Central memory CD4-positive, alpha-beta T cell (primary cell): ENCODE measurements around the gene ACSL4.
"Not testable (repeated sequence)": the region's sequence is repeated elsewhere in the genome, so short reads cannot be mapped to it uniquely, and the experiment has no call there.

Experiments
- DNase-seq: peaks from one replicate; pipeline ENCODE4 v3.0.0; 2022
- total RNA-seq, 3 experiments: gene quantifications; one replicate each; lab custom pipeline; 2026; lab: John Stamatoyannopoulos, UW

The ACSL4 gene
- 44.4 to 281 (median 77.1) reads per million in 3 experiments for total RNA-seq

DNA sequence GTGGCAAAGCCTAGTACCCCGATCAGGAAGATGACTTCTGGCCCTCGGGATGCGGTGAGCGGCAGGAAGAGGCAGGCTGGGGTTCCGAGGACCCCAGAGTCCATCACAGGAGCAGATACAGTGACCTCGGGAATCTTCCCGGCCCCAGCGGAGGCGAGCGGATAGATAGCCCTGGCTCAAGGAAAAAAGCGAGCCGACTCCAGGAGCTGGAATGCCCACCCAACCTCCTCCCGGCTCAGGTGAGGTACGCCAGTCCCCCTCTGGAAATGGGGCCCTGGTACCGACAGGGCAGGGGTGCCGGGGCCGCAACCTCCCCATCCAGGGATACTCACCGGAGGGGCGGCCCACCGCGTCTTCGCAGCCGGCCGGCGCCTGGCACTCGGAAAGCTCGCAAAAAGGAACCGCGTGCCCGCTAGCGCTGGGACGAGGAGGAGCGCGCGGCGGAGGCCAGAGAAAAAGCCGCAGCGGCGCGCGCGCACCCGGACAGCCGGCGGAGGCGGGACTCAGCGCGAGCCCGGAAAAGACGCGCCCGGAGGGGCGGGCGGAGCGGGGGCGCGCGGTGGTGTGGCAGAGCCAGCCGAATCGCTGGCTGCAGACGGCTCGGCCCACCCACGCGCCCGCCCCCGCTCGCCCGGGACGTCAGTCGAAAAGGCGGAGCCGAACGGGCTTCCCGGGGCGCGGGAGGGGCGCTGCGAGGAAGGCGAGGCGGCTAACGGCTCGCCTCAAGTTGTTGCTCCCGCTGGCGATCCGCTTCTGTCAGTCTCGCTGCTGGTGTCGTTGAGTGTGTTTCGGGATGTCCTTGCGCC, at the start of gene ACSL4:
ACSL4 (minus strand) TSS at position 451 of the 806 bp plus-strand sequence. CDS start 49,894 bp downstream, outside the sequence.
- DNase-seq, result peak; percentile 82

- no peak for DNase-seq
Measured at GRCh38 chrX:109777749-109778148, 44.7 kb upstream of the ACSL4 start.

- no peak for DNase-seq
Measured at GRCh38 chrX:109776986-109777385, 43.9 kb upstream of the ACSL4 start.

DNA sequence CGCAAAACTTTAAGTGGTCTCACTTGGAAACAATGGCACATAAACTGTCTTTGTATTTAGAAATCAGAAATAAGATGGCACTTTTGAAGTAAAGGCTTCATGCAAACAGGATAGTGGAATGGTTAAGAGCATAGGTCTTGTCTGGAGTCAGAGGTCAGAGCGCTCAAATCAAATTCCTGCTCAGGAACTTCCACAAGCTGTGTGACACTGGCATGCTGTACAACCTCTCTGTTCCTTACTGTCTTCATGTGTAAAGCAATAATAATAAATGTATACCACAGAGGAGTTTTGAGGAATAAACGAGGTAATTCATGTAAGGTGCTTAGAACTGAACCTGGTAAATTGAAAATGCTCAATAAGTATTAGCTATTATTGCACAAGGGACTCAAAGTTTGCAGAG, 43.4 kb upstream of the ACSL4 start:
- no peak for DNase-seq

DNA sequence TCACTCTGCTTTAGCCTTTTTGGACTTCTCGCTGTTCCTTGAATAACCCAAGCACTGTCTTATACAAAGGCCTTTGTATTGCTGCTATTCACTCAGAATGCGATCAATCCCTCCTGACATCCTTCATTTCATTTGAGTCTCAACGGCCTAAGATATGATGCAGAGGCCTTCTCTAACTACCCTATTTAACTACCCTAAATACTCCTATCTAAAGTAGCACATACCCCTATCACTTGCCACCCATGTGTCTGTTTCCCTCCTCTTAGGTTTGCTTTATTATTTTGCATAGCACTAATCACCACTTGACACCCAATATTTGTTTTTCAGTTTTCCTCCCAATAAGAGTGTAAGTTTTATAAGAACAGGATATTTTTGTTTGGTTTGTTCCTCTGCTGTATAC, 42.3 kb upstream of the ACSL4 start:
- DNase-seq, result no peak

GRCh38 chrX:109774706-109775105, 41.6 kb upstream of the ACSL4 start:
- DNase-seq, result no peak

DNA sequence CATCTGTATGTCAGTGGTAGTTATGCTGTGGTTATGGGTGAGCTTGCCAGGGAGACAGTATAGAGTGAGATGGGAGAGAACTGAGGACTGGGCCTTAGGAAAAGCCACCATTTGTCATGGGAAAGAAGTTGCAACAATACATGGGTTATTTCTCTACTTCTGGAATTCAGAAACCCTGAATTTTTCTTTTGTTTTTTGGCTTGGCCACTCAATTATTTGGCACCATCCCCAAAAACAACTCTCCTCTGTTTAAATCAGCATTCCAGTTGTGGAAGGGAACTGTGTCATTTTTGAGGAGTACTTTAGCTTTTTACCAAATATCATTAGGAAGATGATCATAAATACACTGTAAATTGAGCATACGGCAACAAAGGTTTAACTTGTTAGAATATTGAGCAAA, 41.1 kb upstream of the ACSL4 start:
- DNase-seq, result no peak

- no peak for DNase-seq
Measured at GRCh38 chrX:109773374-109773773, 40.3 kb upstream of the ACSL4 start.

DNA sequence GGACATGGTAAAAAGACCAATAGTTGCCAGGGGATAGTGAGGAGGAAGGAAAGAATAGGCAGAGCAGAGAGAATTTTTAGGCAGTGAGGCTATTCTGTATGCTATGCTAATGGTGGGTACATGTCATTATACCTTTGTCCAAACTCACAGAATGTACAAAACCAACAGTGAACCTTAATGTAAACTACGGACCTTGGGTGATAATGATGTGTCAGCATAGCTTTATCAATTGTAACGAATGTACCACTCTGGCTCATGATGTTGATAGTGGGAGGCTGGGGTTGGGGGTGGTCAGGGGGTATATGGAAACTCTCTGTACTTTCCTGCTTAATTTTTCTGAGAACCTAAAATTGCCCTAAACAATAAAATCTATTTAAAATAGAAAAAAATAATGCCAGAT, 37.7 kb upstream of the ACSL4 start:
- no peak for DNase-seq

GRCh38 chrX:109760922-109761250, 27.8 kb upstream of the ACSL4 start:
- no peak for DNase-seq

DNA sequence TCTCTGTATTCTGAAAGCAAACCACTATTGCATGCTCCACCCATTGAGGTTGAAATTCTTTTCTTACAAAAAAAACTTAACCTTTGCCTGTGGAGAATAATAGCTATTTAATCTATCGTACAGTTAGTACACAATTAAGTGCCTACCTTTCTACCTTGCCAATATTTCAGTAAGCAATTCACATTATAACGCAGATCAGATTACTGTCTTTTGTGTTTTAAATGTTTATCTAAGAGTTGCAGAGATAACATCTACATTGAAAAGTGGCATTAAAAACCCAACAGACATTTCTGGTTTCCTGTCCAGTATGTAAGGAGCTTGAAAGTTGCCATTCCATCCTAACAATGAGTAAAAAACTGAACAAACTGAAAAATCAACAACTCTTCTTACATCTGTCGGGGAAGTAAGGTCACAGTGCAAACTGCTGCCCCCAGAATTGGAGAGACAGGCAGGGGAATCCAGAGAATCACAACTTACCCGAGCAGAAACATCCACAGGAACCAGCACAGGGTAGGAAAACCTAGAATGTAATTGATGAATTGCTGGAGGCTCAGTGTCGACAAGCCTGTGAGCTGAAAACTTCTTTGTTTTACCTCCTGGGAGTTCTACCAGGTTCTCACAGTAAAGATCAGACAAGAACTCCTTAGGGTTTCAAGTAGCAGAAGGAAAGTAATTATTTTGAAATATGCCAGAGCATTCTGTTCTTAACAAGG, 27.3 kb upstream of the ACSL4 start:
- no peak for DNase-seq

- DNase-seq, result no peak
Measured at GRCh38 chrX:109753256-109753655, 20.2 kb upstream of the ACSL4 start.

GRCh38 chrX:109751698-109752097, 18.6 kb upstream of the ACSL4 start:
- DNase-seq, result no peak

- DNase-seq, result no peak
Measured at GRCh38 chrX:109749207-109749606, 16.1 kb upstream of the ACSL4 start.

GRCh38 chrX:109747681-109748080, 14.6 kb upstream of the ACSL4 start:
- DNase-seq, result no peak

DNA sequence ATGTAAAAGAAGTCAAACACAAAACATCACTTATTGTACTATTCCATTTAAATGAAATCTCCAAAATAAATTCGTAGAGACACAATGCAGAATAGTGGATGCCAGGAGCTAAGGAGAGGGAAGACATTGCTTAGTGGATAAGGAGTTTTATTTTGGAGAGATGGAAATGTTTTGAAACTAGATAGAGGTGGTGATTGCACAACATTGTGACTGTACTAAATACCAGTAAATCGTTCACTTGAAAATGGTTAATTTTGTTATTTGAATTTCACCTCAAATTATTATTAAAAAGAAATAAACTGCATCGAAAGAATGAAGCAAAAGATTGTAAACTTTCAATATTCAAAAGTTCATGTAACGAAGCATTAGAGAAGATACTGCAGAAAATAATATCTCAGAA, 9.7 kb upstream of the ACSL4 start:
- no peak for DNase-seq

GRCh38 chrX:109740896-109741295, 7.8 kb upstream of the ACSL4 start:
- DNase-seq, result not testable (repeated sequence)

DNA sequence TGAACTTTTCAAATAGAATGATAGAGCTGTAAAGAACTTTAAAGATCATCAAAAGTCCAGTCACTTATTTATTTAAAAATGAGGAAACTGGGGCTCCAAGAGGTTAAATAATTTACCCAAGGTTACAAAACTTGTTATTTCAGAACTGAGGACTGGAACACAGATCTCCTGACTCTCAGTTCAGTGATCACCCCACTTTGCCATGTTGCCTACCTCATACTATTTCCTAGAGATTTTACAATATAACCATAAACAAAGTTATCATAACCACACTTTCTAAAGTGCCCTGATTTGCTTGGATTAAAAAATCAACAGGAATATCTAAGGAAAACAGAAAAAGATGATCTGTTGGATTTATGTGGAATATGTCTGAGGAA, 7.4 kb upstream of the ACSL4 start:
- DNase-seq, result no peak

GRCh38 chrX:109739625-109740432, 6.8 kb upstream of the ACSL4 start:
- no peak for DNase-seq

DNA sequence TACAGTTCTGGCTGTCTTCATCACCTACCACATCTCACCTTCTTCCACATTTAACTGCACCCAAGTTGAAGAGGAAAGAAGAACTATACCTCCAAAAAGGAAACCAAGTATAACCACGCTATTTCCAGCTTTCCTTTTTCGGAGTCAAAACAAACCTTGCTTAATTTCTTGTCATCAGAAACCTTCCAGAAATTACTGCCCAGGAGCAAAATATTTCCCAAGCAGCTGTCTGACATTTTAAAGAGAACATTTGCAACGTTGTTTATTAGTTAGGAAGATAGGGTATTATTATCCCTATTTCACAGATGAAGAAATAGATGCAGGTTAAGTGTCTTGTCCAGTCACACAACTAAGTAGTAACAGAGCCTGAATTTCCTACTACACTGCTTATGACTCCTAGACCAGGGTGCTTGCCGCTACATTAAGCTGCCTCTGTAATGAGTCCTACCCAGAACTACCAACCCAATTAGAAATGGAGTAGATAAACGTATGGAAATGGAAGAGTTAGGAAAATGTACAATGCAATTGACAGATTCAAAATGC, 2.2 kb upstream of the ACSL4 start:
- DNase-seq, result no peak

- no peak for DNase-seq
Measured at GRCh38 chrX:109733613-109734083, 591 bp upstream of the ACSL4 start.

- peak; percentile 17 for DNase-seq
Measured at GRCh38 chrX:109732017-109732801, 848 bp downstream of the ACSL4 start.
